ENCODE results near the gene PKIG.

DNA sequence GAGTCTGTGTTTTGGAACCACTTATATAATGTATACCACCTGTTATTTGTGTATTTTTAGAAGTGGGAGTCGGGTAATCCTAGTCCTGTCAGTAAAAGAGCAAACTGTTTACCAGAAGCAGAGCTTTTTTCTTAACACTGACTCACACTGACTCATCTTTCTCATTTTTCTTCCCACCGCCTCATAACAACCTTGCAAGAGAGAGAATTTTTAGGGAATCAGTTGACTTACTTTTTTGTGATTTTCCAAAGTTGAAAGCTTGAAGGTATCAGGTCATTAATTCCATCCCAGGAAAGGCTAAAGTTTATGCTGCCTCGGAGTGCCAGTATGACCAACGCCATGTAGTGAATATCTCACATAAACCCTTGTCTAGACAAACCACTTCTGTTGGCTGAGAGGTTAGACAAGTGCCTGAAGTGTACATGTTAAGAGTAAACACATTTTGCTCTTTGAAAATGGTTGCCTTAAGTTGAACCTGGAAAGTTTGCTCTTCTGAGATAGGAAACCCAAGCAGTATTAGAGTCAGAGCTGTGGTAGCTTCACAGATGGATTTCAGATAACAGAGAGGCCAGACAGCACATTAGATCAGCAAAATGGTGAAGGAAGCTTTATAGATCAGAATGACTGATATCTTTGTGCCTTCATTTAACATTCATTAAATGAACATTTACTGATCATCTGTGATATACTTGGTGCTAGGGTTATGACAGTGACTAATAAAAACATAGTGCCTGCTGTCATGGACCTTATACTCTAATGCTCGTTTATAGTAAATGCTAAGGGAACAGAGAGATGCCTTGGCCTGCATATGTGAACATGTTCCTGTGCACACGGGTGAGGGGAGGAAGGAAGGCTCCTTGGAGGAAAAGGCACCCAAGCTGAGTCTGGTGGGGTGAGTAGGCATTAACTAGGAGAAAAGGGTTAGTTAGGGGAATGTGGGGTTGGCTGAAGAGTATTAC lies 29.1 kb upstream of the PKIG start:
- TF ChIP-seq, protein P1, sequence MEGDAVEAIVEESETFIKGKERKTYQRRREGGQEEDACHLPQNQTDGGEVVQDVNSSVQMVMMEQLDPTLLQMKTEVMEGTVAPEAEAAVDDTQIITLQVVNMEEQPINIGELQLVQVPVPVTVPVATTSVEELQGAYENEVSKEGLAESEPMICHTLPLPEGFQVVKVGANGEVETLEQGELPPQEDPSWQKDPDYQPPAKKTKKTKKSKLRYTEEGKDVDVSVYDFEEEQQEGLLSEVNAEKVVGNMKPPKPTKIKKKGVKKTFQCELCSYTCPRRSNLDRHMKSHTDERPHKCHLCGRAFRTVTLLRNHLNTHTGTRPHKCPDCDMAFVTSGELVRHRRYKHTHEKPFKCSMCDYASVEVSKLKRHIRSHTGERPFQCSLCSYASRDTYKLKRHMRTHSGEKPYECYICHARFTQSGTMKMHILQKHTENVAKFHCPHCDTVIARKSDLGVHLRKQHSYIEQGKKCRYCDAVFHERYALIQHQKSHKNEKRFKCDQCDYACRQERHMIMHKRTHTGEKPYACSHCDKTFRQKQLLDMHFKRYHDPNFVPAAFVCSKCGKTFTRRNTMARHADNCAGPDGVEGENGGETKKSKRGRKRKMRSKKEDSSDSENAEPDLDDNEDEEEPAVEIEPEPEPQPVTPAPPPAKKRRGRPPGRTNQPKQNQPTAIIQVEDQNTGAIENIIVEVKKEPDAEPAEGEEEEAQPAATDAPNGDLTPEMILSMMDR (IDR thresholded peaks at IDR 0.05; ENCODE audit: borderline replicate concordance, extremely low read depth, low read length, poor library complexity, severe bottlenecking), result no peak
- no peak for TF ChIP-seq EZH2 (IDR thresholded peaks at IDR 0.05; ENCODE audit: borderline replicate concordance, low read depth, low read length, severe bottlenecking)
